Stimulated activated CD8-positive, alpha-beta memory T cell treated with anti-CD3 and anti-CD28 coated beads, Interleukin-7, amount 100 ng/mL, for 48 hours (primary cell): ENCODE results near the gene ETFDH.
"Not testable (repeated sequence)": the region's sequence is repeated elsewhere in the genome, so short reads cannot be mapped to it uniquely, and the experiment has no call there.

Experiments used
- DNase-seq, 2 donors: peaks; one replicate each; pipeline ENCODE4 v3.0.0-alpha.2; 2020; ENCODE audit warnings: low read depth in 1 of 2; ENCODE audit errors: extremely low read depth in 1 of 2

ETFDH gene

GRCh38 chr4:158676076-158676475 lies 4.0 kb downstream of the ETFDH start:
- no peak for DNase-seq

- no peak for DNase-seq
Measured at GRCh38 chr4:158678767-158679166, 6.7 kb downstream of the ETFDH start.

- no peak for DNase-seq
Measured at GRCh38 chr4:158681629-158682028, 9.5 kb downstream of the ETFDH start.

GRCh38 chr4:158682066-158682465 lies 10.0 kb downstream of the ETFDH start:
- DNase-seq, result no peak

GRCh38 chr4:158688813-158689212 lies 16.7 kb downstream of the ETFDH start:
- no peak for DNase-seq

- no peak for DNase-seq
Measured at GRCh38 chr4:158704274-158704673, 32.2 kb downstream of the ETFDH start.

GRCh38 chr4:158710814-158711213 lies 38.7 kb downstream of the ETFDH start:
- no peak for DNase-seq

GRCh38 chr4:158712622-158713021 lies 40.5 kb downstream of the ETFDH start:
- not testable (repeated sequence) for DNase-seq

GRCh38 chr4:158714937-158715336 lies 42.8 kb downstream of the ETFDH start:
- no peak for DNase-seq

GRCh38 chr4:158715802-158716201 lies 43.7 kb downstream of the ETFDH start:
- no peak for DNase-seq

- no peak for DNase-seq
Measured at GRCh38 chr4:158721680-158722079, 49.6 kb downstream of the ETFDH start.

GRCh38 chr4:158722291-158722916 lies 50.3 kb downstream of the ETFDH start:
- DNase-seq, result no peak

GRCh38 chr4:158722917-158723793 lies 51.1 kb downstream of the ETFDH start, which contains the start of gene PPID:
TSS of gene PPID (minus strand) at chr4:158723396. CDS start at chr4:158723288, 108 bp downstream.
- DNase-seq, result peak; percentile 69 to 79

GRCh38 chr4:158724637-158725036 lies 52.5 kb downstream of the ETFDH start:
- no peak for DNase-seq

- DNase-seq, result no peak
Measured at GRCh38 chr4:158726633-158727032, 54.5 kb downstream of the ETFDH start.

- no peak for DNase-seq
Measured at GRCh38 chr4:158728236-158728635, 56.1 kb downstream of the ETFDH start.

GRCh38 chr4:158729716-158730559 lies 57.8 kb downstream of the ETFDH start:
- DNase-seq, result peak; percentile 17 to 31

GRCh38 chr4:158738866-158739265 lies 66.8 kb downstream of the ETFDH start:
- no peak for DNase-seq

GRCh38 chr4:158739600-158739999 lies 67.5 kb downstream of the ETFDH start:
- DNase-seq, result no peak

- no peak for DNase-seq
Measured at GRCh38 chr4:158741326-158742021, 69.4 kb downstream of the ETFDH start.

- not testable (repeated sequence) for DNase-seq
Measured at GRCh38 chr4:158746537-158746936, 74.4 kb downstream of the ETFDH start.
